ENCODE data around the gene EVI2A.
"Not testable (repeated sequence)": the region's sequence is repeated elsewhere in the genome, so short reads cannot be mapped to it uniquely, and the experiment has no call there.

Gene EVI2A

DNA sequence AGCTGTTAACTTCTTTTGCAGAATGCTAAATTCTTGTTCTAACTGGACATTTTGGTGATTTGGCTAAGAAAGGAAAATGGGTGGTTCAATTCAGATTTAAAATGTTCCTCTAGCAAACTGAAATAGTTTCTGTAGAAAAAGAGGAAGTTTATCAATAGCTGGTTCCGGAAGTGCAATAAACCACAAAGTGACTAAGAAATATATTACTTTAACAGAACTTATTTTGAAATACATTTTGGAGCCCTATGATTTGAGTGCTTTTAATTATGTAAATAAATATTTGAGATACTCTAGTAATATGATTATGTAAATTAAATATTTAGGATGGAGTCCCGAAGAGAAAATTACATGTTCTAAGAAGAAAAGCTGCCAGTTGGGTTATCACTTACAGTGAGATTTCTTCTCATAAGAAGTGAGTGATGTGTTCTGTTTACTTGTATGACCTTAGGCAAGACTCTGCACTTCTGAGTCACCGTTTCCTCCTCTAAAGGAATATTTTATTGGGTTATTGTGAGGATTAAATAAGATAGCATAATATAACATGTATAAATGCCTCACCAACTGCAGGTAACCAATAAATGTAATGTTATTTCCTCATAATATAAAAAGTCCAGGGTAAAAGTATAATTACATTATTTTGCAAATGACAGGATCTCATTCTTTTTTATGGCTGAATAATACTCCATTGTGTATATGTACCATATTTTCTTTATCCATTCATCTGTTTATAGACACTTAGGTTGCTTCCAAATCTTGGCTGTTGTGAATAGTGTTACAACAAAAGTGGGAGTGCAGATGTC is 7.2 kb downstream of the EVI2A start, which contains the start of gene EVI2B:
Gene EVI2B (minus strand): TSS at position 73 of the 800 bp plus-strand sequence. CDS start 8,445 bp downstream, outside the sequence.
- DNase-seq (ENCODE audit: low read depth in 2 of 3, low spot score in 1 of 3) = no peak

GRCh38 chr17:31312223-31312622 is 9.2 kb downstream of the EVI2A start:
- not testable (repeated sequence) for DNase-seq (ENCODE audit: low read depth in 2 of 3, low spot score in 1 of 3)

GRCh38 chr17:31311526-31311925 is 9.9 kb downstream of the EVI2A start:
- no peak for DNase-seq (ENCODE audit: low read depth in 2 of 3, low spot score in 1 of 3)

DNA sequence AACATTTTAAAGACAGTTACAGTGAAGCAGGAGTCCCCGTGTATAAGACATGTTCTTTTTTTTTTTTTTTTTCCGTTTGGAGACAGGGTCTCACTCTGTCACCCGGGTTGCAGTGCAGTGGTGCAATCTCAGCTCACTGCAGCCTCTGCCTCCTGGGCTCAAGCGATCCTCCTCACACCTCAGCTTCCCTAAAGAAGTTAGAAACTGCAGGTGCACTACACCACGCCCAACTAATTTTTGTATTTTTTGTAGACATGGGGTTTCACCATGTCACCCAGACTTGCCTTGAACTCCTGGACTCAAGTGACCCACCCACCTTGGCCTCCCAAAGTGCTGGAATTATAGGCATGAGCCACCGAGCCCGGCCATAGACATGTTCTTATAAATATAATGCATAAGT is 10.5 kb downstream of the EVI2A start:
- no peak for DNase-seq (ENCODE audit: low read depth in 2 of 3, low spot score in 1 of 3)

DNA sequence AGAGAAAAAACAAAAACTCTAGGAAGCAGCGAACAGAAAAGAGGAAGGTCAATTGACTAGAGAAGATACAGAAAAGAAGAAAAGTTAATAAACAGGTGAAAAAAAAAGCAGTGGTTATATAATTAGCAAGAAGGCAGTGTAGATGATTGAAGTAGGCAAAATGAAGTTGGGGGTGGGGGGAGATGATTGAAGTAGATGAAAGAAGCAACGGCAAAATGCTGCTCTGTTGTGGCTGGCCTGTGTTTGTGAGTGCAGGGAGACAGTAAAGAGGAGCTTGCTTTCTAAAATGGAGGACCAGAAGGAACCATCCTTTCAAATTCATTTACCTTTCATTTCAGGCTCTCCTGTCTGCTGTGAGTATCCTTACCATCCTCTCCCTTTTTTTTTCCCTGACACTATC is 11.2 kb downstream of the EVI2A start:
- no peak for DNase-seq (ENCODE audit: low read depth in 2 of 3, low spot score in 1 of 3)

GRCh38 chr17:31309556-31309955 is 11.9 kb downstream of the EVI2A start:
- DNase-seq (ENCODE audit: low read depth in 2 of 3, low spot score in 1 of 3) = no peak

DNA sequence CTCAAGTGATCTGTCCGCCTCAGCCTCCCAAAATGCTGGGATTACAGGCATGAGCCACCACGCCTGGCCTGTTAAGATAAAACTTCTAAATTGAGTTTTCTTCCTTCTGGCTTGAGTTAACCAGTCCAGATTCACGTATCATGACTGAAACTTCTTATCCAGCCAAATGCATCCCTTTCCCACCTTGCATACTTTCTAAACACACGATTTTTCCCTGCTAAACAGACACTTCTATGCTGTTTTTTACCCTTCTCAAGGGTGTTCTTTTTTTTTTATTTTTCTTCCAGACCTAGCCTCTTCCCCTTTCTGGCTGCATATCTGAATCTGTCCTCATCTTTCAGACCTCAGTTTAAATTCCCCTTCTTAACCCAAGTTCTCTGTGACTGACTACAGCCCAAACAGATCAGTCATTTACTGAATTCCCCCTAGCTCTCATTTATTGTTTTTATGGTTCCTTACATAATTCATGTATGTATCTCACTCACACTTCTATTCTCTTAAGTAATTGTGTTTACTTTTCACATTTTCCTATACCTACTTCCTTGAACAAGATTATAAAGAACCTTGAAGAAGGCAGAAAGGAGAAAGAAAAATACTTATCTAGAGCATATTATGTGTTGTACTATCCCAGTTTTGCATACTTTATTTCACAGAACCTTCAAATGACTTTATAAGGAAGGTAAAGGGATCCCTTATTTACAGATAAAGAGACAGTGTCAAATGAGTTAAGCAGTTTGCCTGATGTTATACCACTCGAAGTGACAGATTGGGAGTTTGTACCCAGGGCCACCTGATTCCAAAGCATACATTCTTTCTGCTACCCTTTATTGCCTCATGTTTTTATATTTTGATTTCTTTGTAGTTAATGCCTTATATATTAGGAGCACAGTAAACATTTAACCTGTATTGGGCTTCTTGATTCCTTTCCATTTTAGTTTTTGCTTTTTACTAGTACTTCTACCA is 12.8 kb downstream of the EVI2A start:
- no peak for DNase-seq (ENCODE audit: low read depth in 2 of 3, low spot score in 1 of 3)

GRCh38 chr17:31307640-31308039 is 13.8 kb downstream of the EVI2A start:
- no peak for DNase-seq (ENCODE audit: low read depth in 2 of 3, low spot score in 1 of 3)

GRCh38 chr17:31299624-31300023 is 21.8 kb downstream of the EVI2A start:
- no peak for DNase-seq (ENCODE audit: low read depth in 2 of 3, low spot score in 1 of 3)

- DNase-seq (ENCODE audit: low read depth in 2 of 3, low spot score in 1 of 3) = no peak
Measured at GRCh38 chr17:31297090-31297489, 24.3 kb downstream of the EVI2A start, which contains the start of gene OMG. Gene OMG, minus strand, starts transcription at chr17:31297239. Its CDS starts 908 bp downstream, at chr17:31296331.

- DNase-seq (ENCODE audit: low read depth in 2 of 3, low spot score in 1 of 3) = no peak
Measured at GRCh38 chr17:31296142-31296541, 25.3 kb downstream of the EVI2A start.

- no peak for DNase-seq (ENCODE audit: low read depth in 2 of 3, low spot score in 1 of 3)
Measured at GRCh38 chr17:31295489-31295871, 25.9 kb downstream of the EVI2A start.

DNA sequence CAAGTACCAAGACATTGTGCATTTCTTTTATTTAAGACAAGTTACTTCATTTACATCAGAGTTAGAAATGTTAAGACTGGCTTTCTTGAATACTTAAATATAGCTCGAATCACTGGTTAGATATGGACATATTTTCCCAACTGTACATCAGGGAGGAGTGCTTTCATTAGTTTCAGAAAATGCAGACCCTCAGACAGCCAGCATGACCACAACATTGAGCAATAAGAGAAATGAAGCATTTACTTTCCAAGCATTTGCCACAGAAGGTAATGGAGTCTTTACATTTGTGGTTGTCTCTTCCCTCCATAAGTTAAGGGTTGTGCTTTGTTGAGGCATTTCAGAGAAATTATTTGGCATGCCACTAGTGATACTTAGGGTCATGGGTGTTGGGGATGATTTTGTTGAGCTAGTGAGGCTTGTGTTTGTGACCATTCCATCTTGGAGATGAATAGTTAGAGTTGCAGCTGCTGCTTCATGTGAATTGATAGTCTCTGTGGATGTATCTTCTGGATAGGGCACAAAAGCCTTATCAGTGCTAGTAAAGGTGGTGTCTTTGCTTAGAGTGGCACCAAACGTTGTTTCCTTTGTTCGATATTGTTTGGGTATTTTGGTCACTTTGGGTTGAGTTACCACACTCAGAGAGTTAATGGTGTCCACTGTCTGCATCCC is 26.5 kb downstream of the EVI2A start:
- no peak for DNase-seq (ENCODE audit: low read depth in 2 of 3, low spot score in 1 of 3)

- no peak for DNase-seq (ENCODE audit: low read depth in 2 of 3, low spot score in 1 of 3)
Measured at GRCh38 chr17:31294231-31294630, 27.2 kb downstream of the EVI2A start.

DNA sequence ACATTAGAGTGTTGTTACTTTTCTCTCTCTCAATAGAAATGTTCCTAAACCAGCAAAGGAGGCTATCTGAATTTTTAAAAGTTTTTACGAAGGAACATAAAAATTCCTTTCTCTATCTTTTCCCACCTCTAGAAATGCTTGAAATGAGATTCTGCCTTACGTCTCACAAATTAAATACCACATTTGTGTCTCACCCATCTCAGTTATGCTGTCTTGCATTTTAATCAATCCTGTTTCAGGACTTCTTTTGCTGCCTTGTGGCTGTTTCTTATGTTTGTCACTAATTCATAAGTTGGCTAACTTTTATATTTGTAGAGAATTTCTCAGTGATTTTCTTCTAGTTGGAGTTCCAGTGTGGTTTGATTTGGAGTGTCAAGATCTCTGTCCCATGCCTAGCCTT is 27.8 kb downstream of the EVI2A start:
- no peak for DNase-seq (ENCODE audit: low read depth in 2 of 3, low spot score in 1 of 3)

DNA sequence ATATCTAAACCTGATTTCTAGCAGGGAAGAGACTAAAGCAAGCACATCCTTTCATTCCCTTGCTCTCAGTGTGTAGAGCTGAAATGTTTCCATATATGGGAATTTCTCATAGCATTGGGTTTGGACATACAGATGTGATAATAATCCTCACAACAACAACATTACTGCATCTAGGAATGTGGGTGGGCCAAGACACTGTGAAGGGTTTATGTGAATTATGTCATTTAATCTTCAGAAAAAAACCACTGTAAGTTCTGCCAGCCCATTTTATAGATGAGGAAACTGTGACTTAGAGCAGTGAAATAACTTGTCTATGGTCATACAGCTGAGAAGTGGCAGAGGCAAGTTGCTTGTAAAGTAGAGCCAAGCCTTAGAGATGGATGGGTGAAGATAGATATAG is 29.6 kb downstream of the EVI2A start:
- DNase-seq (ENCODE audit: low read depth in 2 of 3, low spot score in 1 of 3) = no peak

- no peak for DNase-seq (ENCODE audit: low read depth in 2 of 3, low spot score in 1 of 3)
Measured at GRCh38 chr17:31289790-31290189, 31.6 kb downstream of the EVI2A start.

DNA sequence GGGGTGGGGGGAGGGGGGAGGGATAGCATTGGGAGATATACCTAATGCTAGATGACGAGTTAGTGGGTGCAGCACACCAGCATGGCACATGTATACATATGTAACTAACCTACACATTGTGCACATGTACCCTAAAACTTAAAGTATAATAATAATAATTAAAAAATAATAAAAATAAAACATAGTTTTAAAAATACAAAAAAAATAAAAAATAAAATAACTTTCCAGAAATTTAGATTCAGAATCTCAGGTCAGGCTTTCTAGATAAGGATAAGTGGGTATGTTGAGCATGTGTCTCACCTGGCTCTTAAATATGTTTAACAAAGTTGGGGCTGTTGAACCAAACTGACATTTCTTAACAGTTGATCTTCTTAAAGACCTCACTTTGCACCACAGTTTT is 33.5 kb downstream of the EVI2A start:
- not testable (repeated sequence) for DNase-seq (ENCODE audit: low read depth in 2 of 3, low spot score in 1 of 3)

GRCh38 chr17:31286587-31286986 is 34.8 kb downstream of the EVI2A start:
- no peak for DNase-seq (ENCODE audit: low read depth in 2 of 3, low spot score in 1 of 3)

DNA sequence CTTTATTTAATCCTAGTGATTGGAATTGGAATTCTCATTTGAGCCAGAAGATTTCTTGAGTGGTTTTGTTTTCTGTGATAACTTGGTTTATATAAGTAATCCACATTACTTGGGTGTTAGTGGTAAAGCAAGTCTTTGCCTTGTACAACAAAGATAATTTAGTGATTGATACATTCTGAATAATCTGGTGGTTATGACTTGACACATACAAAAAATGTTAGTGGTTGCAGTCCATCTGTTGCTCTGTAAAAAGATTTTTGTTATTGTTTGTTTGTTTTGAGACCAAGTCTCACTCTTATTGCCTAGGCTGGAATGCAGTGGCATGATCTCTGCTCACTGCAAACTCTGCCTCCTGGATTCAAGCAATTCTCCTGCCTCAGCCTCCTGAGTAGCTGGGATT is 37.6 kb downstream of the EVI2A start:
- no peak for DNase-seq (ENCODE audit: low read depth in 2 of 3, low spot score in 1 of 3)

- no peak for DNase-seq (ENCODE audit: low read depth in 2 of 3, low spot score in 1 of 3)
Measured at GRCh38 chr17:31281061-31281460, 40.4 kb downstream of the EVI2A start.
